ENCODE results near the gene ANGPT4. TPM values are rescaled to one million over a fixed set of nuclear protein-coding genes. Genes with fewer than 3 reads are reported as not detected.

The ANGPT4 gene
- total and polyA plus RNA-seq, 2 of the 13 experiments (the other 11 are each of a cell fraction or from before 2014, with no cell fraction given), result not detected

GRCh38 chr20:840858-841567, 75.1 kb downstream of the ANGPT4 start (continued):
- peak; percentile 23; the same call in 1 of the 2 replicates for TF ChIP-seq MLXIP (CRISPR knock-in tag; IDR thresholded peaks at IDR 0.05; ENCODE audit: borderline replicate concordance)
- peak; percentile 48; the same call in 1 of the 2 replicates for TF ChIP-seq YEATS4 (CRISPR knock-in tag; IDR thresholded peaks at IDR 0.05; ENCODE audit: borderline replicate concordance)
- no peak for TF ChIP-seq ZNF251 (CRISPR knock-in tag; IDR thresholded peaks at IDR 0.05)
- TF ChIP-seq ZNF512 (CRISPR knock-in tag; IDR thresholded peaks at IDR 0.05), result no peak
- no peak for TF ChIP-seq RXRB (CRISPR knock-in tag; IDR thresholded peaks at IDR 0.05; ENCODE audit: borderline replicate concordance)
- 0 out of 2 replicates have a peak, but pooled peaks have one; percentile 3 for TF ChIP-seq ZNF274 (CRISPR knock-in tag; IDR thresholded peaks at IDR 0.05)
- TF ChIP-seq E2F1 (CRISPR knock-in tag; IDR thresholded peaks at IDR 0.05), result 0 out of 2 replicates have a peak, but pooled peaks have one; percentile 54
- 0 out of 2 replicates have a peak, but pooled peaks have one; percentile 30 for TF ChIP-seq POLR2G (IDR thresholded peaks at IDR 0.05; ENCODE audit: low read depth, low read length)
- no peak for TF ChIP-seq HNRNPK (IDR thresholded peaks at IDR 0.05; ENCODE audit: low read depth, low read length, poor library complexity, severe bottlenecking)
- TF ChIP-seq ZSCAN29 (CRISPR knock-in tag; conservative IDR thresholded peaks at IDR 0.05), result no peak
- TF ChIP-seq ATRX (CRISPR knock-in tag; IDR thresholded peaks at IDR 0.05; ENCODE audit: borderline replicate concordance), result no peak
- TF ChIP-seq ZNF256 (CRISPR knock-in tag; conservative IDR thresholded peaks at IDR 0.05), result no peak
- no peak for TF ChIP-seq ONECUT2 (CRISPR knock-in tag; IDR thresholded peaks at IDR 0.05)
- TF ChIP-seq SRY (CRISPR knock-in tag; IDR thresholded peaks at IDR 0.05), result no peak
- TF ChIP-seq TEAD3 (CRISPR knock-in tag; optimal IDR thresholded peaks at IDR 0.05; ENCODE audit: borderline replicate concordance), result no peak
- no peak; the same call in 1 of the 2 replicates for TF ChIP-seq ZBTB25 (CRISPR knock-in tag; IDR thresholded peaks at IDR 0.05)
- TF ChIP-seq HDAC2 (CRISPR knock-in tag; IDR thresholded peaks at IDR 0.05), result no peak
- TF ChIP-seq SMYD3 (CRISPR knock-in tag; IDR thresholded peaks at IDR 0.05), result no peak
- TF ChIP-seq NR2F6 (IDR thresholded peaks at IDR 0.05), result no peak
- TF ChIP-seq NR2F6 (CRISPR knock-in tag; IDR thresholded peaks at IDR 0.05), result no peak; the same call in 1 of the 2 replicates
- peak; percentile 25; the same call in 1 of the 2 replicates for TF ChIP-seq TFDP1 (CRISPR knock-in tag; IDR thresholded peaks at IDR 0.05; ENCODE audit: borderline replicate concordance)
